HEK293 (cell line): ENCODE measurements around the gene POU5F1.

Experiments
- CTCF ChIA-PET: fragments of 350-600 bp; formaldehyde crosslinking; extraction: SDS; loops from one replicate; lab custom pipeline; 2021; ENCODE audit warnings: antibody characterized with exemption; lab: Yijun Ruan, JAX
- POLR2A ChIA-PET: fragments of 300-600 bp; formaldehyde crosslinking; extraction: SDS; loops from one replicate; lab custom pipeline; 2020; ENCODE audit warnings: antibody characterized with exemption, inconsistent platforms; lab: Yijun Ruan, JAX
- H3K27ac ChIP-seq: fragments of 200-500 bp; sonication (Bioruptor generic); 2 replicates; pipeline ENCODE4 v1.5.1; 2014; ENCODE audit warnings: low read depth, low read length, control low read depth, inconsistent platforms; ENCODE audit errors: extremely low read depth
- H3K36me3 ChIP-seq, 2 experiments: fragments of 200-500 bp in 1 of 2; sonication (Bioruptor generic) in 1 of 2; 1 replicate in 1 of 2; 2 replicates in 1 of 2; pipeline ENCODE4 v1.5.1; 2014 to 2017; ENCODE audit warnings: inconsistent platforms in 2 of 2, low read length in 2 of 2; ENCODE audit not compliant: control insufficient read depth in 2 of 2, insufficient read depth in 1 of 2
- H3K4me1 ChIP-seq: fragments of 200-500 bp; sonication (Bioruptor generic); 2 replicates; pipeline ENCODE4 v1.5.1; 2014; ENCODE audit warnings: mild to moderate bottlenecking, low read length, inconsistent platforms; ENCODE audit not compliant: control insufficient read depth, insufficient read depth
- H3K4me3 ChIP-seq: 2 replicates; pipeline ENCODE4 v1.5.1; 2011; ENCODE audit warnings: low read depth, mild to moderate bottlenecking, control low read depth, low read length, moderate library complexity
- H3K9me3 ChIP-seq: fragments of 200-500 bp; sonication (Bioruptor generic); 2 replicates; pipeline ENCODE4 v1.5.1; 2014; ENCODE audit warnings: low read depth, low read length, inconsistent platforms; ENCODE audit not compliant: control insufficient read depth, insufficient read depth
- MEIS1 ChIP-seq: sonication (generic); formaldehyde crosslinking; IDR thresholded peaks from 2 replicates; pipeline ENCODE4 v1.8.1; 2022; ENCODE audit warnings: missing genetic modification reagents, mild to moderate bottlenecking, borderline replicate concordance
- OVOL3 ChIP-seq: fragments of 450-650 bp; formaldehyde crosslinking; IDR thresholded peaks from 2 replicates; pipeline ENCODE4 v1.5.1; 2016; ENCODE audit warnings: missing biosample characterization, missing genetic modification characterization
- PRDM1 ChIP-seq: fragments of 450-650 bp; formaldehyde crosslinking; IDR thresholded peaks from 2 replicates; pipeline ENCODE4; 2016; ENCODE audit warnings: missing biosample characterization, missing genetic modification characterization
- SP7 ChIP-seq: fragments of 450-650 bp; formaldehyde crosslinking; IDR thresholded peaks from 2 replicates; pipeline ENCODE4 v1.5.1; 2016; ENCODE audit warnings: missing biosample characterization, missing genetic modification characterization
- TCF7L2 ChIP-seq: IDR thresholded peaks from 2 replicates; pipeline ENCODE4 v1.6.1; 2011; ENCODE audit warnings: low read depth, mild to moderate bottlenecking, inconsistent platforms, low read length, moderate library complexity, borderline replicate concordance
- TSHZ1 ChIP-seq: fragments of 450-650 bp; formaldehyde crosslinking; IDR thresholded peaks from 2 replicates; pipeline ENCODE4 v1.5.1; 2016; ENCODE audit warnings: missing biosample characterization, missing genetic modification characterization, borderline replicate concordance
- ZBTB48 ChIP-seq: fragments of 450-650 bp; formaldehyde crosslinking; IDR thresholded peaks from 2 replicates; pipeline ENCODE4 v1.5.1; 2016; ENCODE audit warnings: missing biosample characterization, missing genetic modification characterization
- ZNF202 ChIP-seq: fragments of 450-650 bp; formaldehyde crosslinking; IDR thresholded peaks from 2 replicates; pipeline ENCODE4 v1.5.1; 2016; ENCODE audit warnings: missing biosample characterization, missing genetic modification characterization, borderline replicate concordance
- ZNF37A ChIP-seq: fragments of 450-650 bp; IDR thresholded peaks from 2 replicates; pipeline ENCODE4 v1.5.1; 2018; ENCODE audit warnings: missing biosample characterization, missing genetic modification characterization
- ZNF510 ChIP-seq: fragments of 450-650 bp; formaldehyde crosslinking; IDR thresholded peaks from 2 replicates; pipeline ENCODE4 v1.5.1; 2018; ENCODE audit warnings: mild to moderate bottlenecking, missing genetic modification characterization, missing biosample characterization; ENCODE audit not compliant: insufficient replicate concordance
- ZNF560 ChIP-seq: fragments of 450-650 bp; formaldehyde crosslinking; IDR thresholded peaks from 2 replicates; pipeline ENCODE4 v1.5.1; 2017; ENCODE audit warnings: missing biosample characterization, missing genetic modification characterization, borderline replicate concordance
- ZNF654 ChIP-seq: fragments of 450-650 bp; formaldehyde crosslinking; IDR thresholded peaks from 2 replicates; pipeline ENCODE4 v1.5.1; 2016; ENCODE audit warnings: low read depth, missing biosample characterization, missing genetic modification characterization
- ZNF670 ChIP-seq: fragments of 450-650 bp; formaldehyde crosslinking; IDR thresholded peaks from 2 replicates; pipeline ENCODE4 v1.5.1; 2016; ENCODE audit warnings: missing biosample characterization, missing genetic modification characterization, low read depth
- ZNF791 ChIP-seq: fragments of 450-650 bp; formaldehyde crosslinking; IDR thresholded peaks from 2 replicates; pipeline ENCODE4 v1.5.1; 2016; ENCODE audit warnings: missing biosample characterization, missing genetic modification characterization
- ZXDB ChIP-seq: fragments of 450-650 bp; formaldehyde crosslinking; IDR thresholded peaks from 2 replicates; pipeline ENCODE4 v1.5.1; 2016; ENCODE audit warnings: missing biosample characterization, missing genetic modification characterization
- TF ChIP-seq, protein P1 (sequence below): fragments of 450-650 bp; formaldehyde crosslinking; IDR thresholded peaks from 2 replicates; pipeline ENCODE4 v1.5.1; 2016; ENCODE audit warnings: missing biosample characterization, missing genetic modification characterization
- TF ChIP-seq, protein P2 (sequence below): fragments of 450-650 bp; formaldehyde crosslinking; IDR thresholded peaks from 2 replicates; pipeline ENCODE4 v1.5.1; 2016; ENCODE audit warnings: missing biosample characterization, missing genetic modification characterization
- TF ChIP-seq, protein P3 (sequence below): fragments of 450-650 bp; formaldehyde crosslinking; IDR thresholded peaks from 2 replicates; pipeline ENCODE4; 2016; ENCODE audit warnings: missing biosample characterization, missing genetic modification characterization
- TF ChIP-seq, protein P4 (sequence below): fragments of 450-650 bp; formaldehyde crosslinking; IDR thresholded peaks from 2 replicates; pipeline ENCODE4 v1.5.1; 2016; ENCODE audit warnings: missing biosample characterization, missing genetic modification characterization
- TF ChIP-seq, protein P5 (sequence below): fragments of 450-650 bp; formaldehyde crosslinking; IDR thresholded peaks from 2 replicates; pipeline ENCODE4 v1.5.1; 2017; ENCODE audit warnings: missing biosample characterization, missing genetic modification characterization

POU5F1 gene

GRCh38 chr6:31179042-31179386 lies 8.5 kb upstream of the POU5F1 start:
- H3K4me3 ChIP-seq, result no peak overlapping the region
- CTCF ChIA-PET, result interaction anchor here (0.6 to 1.2 kb wide), 2 partner anchors 109 to 188 kb away, joined by 3 to 5 read pairs; no protein-coding TSS in a partner anchor

DNA sequence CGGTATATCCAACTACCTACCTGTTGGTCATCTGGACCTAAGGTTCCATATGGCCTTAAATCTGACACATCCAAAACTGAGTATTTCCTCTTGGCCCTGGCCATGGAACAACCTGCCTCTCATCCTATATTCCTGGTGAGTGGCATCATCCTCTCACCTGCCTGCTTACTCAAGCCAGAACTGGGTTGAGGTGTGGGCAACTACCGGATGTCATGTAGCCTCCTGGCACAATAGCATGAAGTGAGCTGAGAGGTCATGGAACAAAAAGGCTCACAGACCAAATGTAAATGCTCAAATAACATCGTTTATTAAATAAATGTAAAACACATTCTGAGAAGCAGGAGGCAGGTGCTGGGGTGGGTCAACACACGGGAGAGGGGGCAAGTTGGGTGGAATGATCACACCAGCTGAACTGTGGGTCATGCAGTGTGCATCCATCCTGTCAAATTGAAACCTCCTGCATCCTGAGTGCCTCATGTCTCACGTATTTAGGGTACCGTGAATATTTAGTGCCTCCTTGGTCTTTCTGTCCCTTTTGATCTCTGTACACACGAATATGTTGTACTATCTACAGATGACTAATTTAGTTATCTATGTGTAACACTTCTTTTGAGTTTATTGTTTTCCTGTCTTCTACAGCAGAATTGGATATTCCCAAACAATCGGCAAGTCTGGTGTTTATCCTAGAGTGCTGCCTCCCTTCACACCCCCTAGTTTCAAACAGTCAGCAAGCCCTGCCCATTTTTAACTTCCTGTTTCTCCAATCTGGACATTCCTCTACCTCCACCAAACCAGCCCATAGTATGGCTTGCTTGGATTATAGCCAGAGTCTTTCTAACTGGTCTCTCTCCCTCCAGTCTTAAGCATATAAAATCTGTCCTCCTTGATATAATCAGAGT lies 7.9 kb upstream of the POU5F1 start:
- no peaks in the 10 kb centered on the region for H3K36me3 ChIP-seq
- H3K27ac ChIP-seq, result no peak overlapping the region
- H3K4me1 ChIP-seq, result no peaks in the 10 kb centered on the region
- H3K4me3 ChIP-seq, result no peak overlapping the region
- TF ChIP-seq, protein P1, sequence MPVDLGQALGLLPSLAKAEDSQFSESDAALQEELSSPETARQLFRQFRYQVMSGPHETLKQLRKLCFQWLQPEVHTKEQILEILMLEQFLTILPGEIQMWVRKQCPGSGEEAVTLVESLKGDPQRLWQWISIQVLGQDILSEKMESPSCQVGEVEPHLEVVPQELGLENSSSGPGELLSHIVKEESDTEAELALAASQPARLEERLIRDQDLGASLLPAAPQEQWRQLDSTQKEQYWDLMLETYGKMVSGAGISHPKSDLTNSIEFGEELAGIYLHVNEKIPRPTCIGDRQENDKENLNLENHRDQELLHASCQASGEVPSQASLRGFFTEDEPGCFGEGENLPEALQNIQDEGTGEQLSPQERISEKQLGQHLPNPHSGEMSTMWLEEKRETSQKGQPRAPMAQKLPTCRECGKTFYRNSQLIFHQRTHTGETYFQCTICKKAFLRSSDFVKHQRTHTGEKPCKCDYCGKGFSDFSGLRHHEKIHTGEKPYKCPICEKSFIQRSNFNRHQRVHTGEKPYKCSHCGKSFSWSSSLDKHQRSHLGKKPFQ (tag by site-specific recombination), result no peak
- TF ChIP-seq, protein P2, sequence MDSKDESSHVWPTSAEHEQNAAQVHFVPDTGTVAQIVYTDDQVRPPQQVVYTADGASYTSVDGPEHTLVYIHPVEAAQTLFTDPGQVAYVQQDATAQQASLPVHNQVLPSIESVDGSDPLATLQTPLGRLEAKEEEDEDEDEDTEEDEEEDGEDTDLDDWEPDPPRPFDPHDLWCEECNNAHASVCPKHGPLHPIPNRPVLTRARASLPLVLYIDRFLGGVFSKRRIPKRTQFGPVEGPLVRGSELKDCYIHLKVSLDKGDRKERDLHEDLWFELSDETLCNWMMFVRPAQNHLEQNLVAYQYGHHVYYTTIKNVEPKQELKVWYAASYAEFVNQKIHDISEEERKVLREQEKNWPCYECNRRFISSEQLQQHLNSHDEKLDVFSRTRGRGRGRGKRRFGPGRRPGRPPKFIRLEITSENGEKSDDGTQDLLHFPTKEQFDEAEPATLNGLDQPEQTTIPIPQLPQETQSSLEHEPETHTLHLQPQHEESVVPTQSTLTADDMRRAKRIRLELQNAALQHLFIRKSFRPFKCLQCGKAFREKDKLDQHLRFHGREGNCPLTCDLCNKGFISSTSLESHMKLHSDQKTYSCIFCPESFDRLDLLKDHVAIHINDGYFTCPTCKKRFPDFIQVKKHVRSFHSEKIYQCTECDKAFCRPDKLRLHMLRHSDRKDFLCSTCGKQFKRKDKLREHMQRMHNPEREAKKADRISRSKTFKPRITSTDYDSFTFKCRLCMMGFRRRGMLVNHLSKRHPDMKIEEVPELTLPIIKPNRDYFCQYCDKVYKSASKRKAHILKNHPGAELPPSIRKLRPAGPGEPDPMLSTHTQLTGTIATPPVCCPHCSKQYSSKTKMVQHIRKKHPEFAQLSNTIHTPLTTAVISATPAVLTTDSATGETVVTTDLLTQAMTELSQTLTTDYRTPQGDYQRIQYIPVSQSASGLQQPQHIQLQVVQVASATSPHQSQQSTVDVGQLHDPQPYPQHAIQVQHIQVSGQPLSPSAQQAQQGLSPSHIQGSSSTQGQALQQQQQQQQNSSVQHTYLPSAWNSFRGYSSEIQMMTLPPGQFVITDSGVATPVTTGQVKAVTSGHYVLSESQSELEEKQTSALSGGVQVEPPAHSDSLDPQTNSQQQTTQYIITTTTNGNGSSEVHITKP (tag by site-specific recombination), result 0 out of 2 replicates have a peak, but pooled peaks have one; percentile 16
- no peaks in the 10 kb centered on the region for H3K9me3 ChIP-seq
- CTCF ChIA-PET, result interaction anchor here (1.5 kb wide), 1 partner anchor 45 kb away, joined by 5 read pairs; no protein-coding TSS in a partner anchor
- POLR2A ChIA-PET, result no interaction called here

More at GRCh38 chr6:31179042-31179386, 8.5 kb upstream of the POU5F1 start:
- no peak for TF ChIP-seq ZXDB (tag by site-specific recombination)
- no peak for TF ChIP-seq ZNF202
- TF ChIP-seq OVOL3 (tag by site-specific recombination), result no peak
- TF ChIP-seq, protein P3, sequence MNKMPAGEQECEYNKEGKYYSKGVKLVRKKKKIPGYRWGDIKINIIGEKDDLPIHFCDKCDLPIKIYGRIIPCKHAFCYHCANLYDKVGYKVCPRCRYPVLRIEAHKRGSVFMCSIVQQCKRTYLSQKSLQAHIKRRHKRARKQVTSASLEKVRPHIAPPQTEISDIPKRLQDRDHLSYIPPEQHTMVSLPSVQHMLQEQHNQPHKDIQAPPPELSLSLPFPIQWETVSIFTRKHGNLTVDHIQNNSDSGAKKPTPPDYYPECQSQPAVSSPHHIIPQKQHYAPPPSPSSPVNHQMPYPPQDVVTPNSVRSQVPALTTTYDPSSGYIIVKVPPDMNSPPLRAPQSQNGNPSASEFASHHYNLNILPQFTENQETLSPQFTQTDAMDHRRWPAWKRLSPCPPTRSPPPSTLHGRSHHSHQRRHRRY (tag by site-specific recombination), result no peak
- TF ChIP-seq, protein P4, sequence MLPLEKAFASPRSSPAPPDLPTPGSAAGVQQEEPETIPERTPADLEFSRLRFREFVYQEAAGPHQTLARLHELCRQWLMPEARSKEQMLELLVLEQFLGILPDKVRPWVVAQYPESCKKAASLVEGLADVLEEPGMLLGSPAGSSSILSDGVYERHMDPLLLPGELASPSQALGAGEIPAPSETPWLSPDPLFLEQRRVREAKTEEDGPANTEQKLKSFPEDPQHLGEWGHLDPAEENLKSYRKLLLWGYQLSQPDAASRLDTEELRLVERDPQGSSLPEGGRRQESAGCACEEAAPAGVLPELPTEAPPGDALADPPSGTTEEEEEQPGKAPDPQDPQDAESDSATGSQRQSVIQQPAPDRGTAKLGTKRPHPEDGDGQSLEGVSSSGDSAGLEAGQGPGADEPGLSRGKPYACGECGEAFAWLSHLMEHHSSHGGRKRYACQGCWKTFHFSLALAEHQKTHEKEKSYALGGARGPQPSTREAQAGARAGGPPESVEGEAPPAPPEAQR, result no peak
- no peak for TF ChIP-seq ZNF560 (tag by site-specific recombination)
- no peak for TF ChIP-seq ZNF37A (tag by site-specific recombination)
- TF ChIP-seq TSHZ1 (tag by site-specific recombination), result no peak
- TF ChIP-seq, protein P5, sequence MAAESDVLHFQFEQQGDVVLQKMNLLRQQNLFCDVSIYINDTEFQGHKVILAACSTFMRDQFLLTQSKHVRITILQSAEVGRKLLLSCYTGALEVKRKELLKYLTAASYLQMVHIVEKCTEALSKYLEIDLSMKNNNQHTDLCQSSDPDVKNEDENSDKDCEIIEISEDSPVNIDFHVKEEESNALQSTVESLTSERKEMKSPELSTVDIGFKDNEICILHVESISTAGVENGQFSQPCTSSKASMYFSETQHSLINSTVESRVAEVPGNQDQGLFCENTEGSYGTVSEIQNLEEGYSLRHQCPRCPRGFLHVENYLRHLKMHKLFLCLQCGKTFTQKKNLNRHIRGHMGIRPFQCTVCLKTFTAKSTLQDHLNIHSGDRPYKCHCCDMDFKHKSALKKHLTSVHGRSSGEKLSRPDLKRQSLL, result no peak
- no peak for TF ChIP-seq ZNF670
- TF ChIP-seq ZNF791 (tag by site-specific recombination), result no peak
- TF ChIP-seq PRDM1 (tag by site-specific recombination), result no peak
- TF ChIP-seq ZNF654, result no peak
- no peak for TF ChIP-seq ZBTB48 (tag by site-specific recombination)
- TF ChIP-seq ZNF510, result no peak
- no peak for TF ChIP-seq MEIS1 (CRISPR knock-in tag)
- TF ChIP-seq SP7, result no peak
- no peak for TF ChIP-seq TCF7L2
- H3K27ac ChIP-seq, result no peak overlapping the region
- POLR2A ChIA-PET, result no interaction called here
- no peaks in the 10 kb centered on the region for H3K9me3 ChIP-seq
- H3K36me3 ChIP-seq, result no peaks in the 10 kb centered on the region
- H3K4me1 ChIP-seq, result no peaks in the 10 kb centered on the region
